Cardiac septum (tissue), 1 donor: ENCODE data around the gene TECRL. TPM values are rescaled to one million over a fixed set of nuclear protein-coding genes. Genes with fewer than 3 reads are reported as not detected.
A peak's percentile ranks its signal among the peaks of the same experiment; 100 is the strongest.

Source experiments
- DNase-seq: peaks from one replicate; pipeline ENCODE4 v3.0.0-alpha.2; 2020; ENCODE audit warnings: low spot score
- intact Hi-C: fragments of 100-400 bp; cut with DNase I; formaldehyde crosslinking; loops from one replicate; pipeline ENCODE4 v1.14.0; 2022
- long read RNA-seq: library from polyadenylated mRNA; unstranded; transcript quantifications from one replicate; pipeline ENCODE4 v2.0.0, GENCODE V29; 2021
- total RNA-seq: library from RNA; stranded (reverse); fragmentation: NEBNext Ultra II Directional; extraction: Animal tissue kit (Norgen Biotek cat#: 25700); gene quantifications from one replicate; pipeline ENCODE4 v1.2.1, GENCODE V29; 2021
- donor health status: DM: no; HTN: no; CAD: no.

Gene TECRL, protein sequence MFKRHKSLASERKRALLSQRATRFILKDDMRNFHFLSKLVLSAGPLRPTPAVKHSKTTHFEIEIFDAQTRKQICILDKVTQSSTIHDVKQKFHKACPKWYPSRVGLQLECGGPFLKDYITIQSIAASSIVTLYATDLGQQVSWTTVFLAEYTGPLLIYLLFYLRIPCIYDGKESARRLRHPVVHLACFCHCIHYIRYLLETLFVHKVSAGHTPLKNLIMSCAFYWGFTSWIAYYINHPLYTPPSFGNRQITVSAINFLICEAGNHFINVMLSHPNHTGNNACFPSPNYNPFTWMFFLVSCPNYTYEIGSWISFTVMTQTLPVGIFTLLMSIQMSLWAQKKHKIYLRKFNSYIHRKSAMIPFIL
- total RNA-seq: 1,093 TPM
- long read RNA-seq, transcript TECRL-202 (12 exons, 2,876 nt): minor isoform, 8 of 520 reads
- long read RNA-seq, transcript TECRL-201 (12 exons, 3,573 nt): major isoform, 277 of 520 reads
- long read RNA-seq, partial matches to known transcripts: 53 of 520 reads
- long read RNA-seq, other reads (novel, unspliced or antisense): 180 of 520 reads

DNA sequence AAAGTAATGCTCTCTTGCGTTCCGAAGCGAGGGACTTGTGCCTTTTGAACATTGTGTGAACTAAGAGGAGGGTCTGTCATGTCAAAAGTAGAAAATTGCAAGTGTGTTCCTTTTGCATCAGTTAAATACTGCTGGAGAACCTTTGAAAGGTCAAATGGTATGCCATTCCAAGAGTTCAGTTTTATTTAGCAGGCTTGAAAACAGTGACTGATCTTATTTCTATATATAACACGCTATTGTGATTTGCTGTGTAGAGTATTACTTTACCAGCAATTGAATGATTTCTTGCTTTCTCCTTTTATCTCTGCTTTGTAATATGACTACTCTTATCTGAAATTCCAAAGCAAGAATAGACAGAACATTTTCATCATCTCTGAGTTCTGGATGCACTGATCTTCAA lies at the start of gene TECRL:
TSS of gene TECRL (minus strand) at position 151 of the 400 bp plus-strand sequence. CDS start at position 52, 99 bp downstream.
- DNase-seq: no peak
- intact Hi-C loops: loop anchor here (2.0 to 5.0 kb wide), 2 partner anchors 76 to 123 kb away; no protein-coding TSS in a partner anchor

DNA sequence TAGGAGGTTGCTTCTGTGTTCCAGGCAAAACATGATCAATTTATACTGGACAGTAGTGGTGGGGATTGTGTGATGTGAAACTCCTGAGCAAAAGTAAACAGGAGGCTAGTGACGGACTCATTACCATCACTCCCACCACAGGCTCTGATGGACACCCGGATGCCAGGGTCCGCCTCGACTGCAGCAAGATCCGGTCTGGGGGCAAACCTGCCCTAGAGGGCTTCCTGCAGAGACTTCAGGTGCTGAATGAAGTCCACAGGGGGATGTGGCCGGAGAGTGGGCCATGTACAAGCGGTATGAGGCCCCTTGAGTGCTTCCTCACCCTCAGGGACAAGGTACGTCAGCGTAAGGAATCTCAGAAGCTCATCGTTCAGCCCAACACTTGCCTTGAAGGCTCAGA lies 23.4 kb upstream of the TECRL start:
- DNase-seq: no peak
- intact Hi-C loops: no loop called here

DNA sequence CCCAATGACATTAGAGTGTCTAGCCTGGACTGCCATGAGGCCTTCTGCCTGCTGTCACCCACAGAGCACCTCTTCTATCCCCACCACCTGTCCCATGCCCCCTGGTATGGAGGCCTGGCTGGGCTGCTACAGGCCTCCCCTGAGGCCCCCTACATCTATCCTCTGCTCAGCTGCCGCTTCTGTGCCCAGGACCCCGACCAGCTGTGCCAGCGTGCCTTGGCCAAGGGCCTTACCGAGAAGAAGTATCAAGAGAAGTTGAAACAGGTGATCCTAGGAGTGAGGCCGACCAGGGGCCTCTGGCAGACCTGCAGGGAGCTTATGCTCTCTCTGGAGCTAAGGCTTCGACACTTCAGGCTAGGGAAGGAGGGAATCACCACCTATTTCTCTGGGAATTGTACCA lies 21.7 kb upstream of the TECRL start:
- intact Hi-C loops: no loop called here
- DNase-seq: no peak

DNA sequence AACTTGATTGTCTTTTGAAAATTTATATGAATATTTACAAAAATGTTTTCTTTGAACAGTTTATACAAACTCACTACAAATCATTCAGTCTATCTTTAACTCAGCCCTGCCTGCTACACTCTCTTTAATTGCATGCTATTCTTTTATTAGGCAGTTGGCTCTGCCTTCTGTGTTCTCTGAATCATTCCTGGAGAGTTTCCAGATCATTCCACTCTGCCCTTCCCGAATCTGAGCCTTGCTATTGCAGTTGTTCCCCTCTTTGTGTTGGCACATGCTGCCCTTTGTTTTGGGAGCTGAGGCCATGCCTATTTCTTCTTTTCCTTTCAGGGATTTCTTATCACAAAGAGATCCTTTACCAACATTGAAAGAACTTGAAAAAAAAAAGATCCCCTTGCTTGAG lies 8.7 kb upstream of the TECRL start:
- intact Hi-C loops: loop anchor here (5.0 kb wide), 1 partner anchor 76 kb away; no protein-coding TSS in a partner anchor
- DNase-seq: no peak

DNA sequence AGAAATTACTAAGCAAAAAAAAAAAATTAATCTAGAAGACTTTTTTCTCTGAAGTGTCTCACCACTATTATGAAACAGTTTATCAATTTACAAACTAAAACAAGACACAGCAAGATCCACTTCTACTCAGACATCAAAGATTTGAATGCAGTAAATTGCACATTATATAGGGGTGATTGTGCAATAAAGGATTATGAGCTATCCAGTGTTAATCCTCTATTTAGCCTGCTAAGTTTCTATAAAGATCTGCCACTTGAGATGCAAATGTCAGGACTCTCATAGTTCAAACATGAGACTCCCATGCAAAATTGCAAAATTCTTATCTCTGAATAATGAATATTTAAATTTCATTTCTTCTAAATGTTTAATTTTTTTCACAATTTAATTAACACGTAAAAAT lies 2.2 kb downstream of the TECRL start:
- intact Hi-C loops: loop anchor here (5.0 kb wide), 1 partner anchor 125 kb away; no protein-coding TSS in a partner anchor
- no peak for DNase-seq

DNA sequence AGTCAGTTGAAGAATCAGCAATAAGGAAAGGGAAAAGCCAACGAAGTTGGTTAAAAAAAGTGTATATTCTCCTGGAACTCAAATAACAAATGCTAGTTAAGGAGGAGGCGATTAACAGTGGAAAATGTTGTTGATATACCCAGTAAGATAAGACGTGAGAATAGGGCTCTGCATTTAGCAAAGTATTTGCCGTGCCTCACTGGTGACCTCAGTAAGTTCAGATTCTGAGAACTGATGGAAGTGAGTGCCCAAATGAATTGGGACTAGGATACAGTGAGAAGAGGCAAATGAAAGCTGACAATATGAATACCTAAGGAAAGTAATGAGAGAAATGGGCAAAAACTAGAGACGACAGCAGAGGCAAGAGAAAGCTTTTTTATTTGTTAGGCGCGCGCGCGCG lies 3.5 kb downstream of the TECRL start:
- no peak for DNase-seq
- intact Hi-C loops: loop anchor here (5.0 kb wide), 1 partner anchor 127 kb away; no protein-coding TSS in a partner anchor

DNA sequence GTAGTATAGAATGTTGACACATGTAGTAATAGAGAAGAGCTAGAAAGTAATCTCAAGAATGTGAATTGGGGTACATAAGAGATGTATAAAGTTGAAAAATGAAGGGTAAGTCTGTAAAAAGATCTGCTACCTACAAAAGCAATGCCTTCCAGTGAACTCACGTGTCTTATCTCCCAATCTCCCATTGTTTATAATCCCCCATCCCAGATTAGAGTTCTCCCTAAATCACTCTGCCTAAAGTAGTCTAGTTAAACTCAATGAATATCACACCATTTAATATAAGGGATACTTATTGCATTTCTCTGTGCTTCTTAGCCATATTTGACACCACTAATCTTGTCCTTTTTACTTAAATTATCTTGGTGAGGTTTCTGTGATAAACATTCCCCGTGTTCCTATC lies 6.6 kb downstream of the TECRL start:
- intact Hi-C loops: no loop called here
- no peak for DNase-seq

DNA sequence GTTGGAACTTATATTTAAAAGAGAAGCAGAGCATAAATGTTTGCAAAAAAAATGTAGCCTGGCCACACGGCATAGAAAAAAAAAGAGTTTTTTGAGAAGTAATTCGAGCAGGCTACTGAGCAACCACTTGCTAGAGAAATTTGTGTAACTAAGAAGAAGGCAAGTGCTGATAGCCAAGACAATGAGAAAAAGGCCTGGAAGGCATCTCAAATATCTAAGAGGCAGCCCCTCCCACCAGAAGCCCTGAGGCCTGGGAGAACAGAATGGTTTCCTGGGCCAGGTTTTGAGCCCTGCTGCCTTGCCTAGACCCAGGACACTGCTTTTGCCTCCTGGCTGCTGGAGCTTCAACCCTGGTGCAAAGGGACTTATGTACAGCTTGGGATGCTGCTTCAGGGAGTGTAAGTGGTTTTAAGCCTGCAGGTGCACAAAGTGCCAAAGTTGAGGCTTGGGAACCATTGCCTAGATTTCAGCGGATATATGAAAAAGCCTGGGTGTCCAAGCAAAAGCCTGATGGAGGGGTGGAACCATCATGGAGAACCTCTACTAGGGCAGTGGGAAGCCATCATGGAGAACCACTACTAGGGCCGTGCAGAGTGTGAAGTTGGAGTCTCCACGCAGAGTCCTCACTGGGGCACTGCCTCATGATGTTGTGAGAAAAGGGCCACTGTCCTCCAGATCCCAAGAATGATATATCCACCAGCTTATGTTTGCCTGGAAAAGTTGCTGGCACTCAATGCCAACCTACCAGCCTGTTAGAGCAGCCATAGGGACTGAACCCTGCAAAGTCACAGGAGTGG lies 9.7 kb downstream of the TECRL start:
- no peak for DNase-seq
- intact Hi-C loops: no loop called here

DNA sequence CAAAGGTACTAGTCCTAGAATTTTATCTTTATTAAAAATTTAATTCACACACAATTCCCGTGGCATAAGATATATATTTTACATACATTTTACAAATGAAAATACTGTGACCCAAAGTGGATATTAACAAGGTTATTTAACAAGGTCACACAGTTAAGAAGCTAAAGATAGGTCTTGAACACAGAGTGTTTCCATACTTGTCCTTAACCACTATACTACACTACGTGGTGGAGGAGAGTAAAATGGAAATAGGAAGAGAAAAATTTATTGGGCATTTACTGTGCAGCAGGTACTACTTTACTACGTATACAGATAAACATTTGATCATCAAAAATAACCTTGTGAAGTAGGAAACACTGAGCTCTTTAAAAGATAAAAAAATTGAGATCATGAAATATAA lies 14.8 kb downstream of the TECRL start:
- no peak for DNase-seq
- intact Hi-C loops: no loop called here

DNA sequence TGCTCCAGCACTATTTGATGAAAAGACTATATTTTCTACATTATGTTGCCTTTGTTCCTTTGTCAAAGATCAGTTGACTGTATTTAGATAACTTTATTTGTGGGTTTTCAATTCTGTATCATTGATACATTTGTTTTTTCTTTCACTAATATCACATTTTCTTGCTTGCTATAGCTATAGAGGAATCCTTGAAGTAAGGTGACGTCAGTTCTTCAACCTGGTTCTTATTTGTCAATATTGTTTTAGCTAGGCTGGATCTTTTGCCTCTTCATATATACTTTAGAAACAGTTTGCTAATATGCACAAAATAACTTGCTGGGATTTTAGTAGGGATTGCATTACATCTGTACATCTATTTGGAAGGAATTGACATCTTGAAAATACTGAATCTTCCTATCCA lies 21.0 kb downstream of the TECRL start:
- intact Hi-C loops: no loop called here
- DNase-seq: no peak

DNA sequence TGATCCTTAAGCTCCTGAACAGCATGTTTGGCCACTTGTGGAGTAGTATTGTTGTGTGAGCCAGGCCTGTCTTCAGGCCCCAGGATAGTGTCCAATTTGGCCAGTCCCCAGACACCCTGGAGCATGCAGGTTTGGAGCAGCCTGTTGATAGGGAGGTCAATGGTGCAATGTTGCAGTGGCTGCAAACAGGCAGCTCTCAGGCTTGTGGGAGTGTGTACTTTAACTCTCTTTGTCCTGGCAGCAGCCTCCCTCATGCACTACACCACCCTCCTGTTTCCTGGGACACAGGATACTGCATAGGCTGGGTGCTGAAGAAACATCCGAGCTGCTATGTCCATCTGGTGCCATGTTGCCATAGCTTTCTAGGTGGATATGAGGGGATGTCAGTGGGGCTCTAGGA lies 24.0 kb downstream of the TECRL start:
- intact Hi-C loops: no loop called here
- no peak for DNase-seq

DNA sequence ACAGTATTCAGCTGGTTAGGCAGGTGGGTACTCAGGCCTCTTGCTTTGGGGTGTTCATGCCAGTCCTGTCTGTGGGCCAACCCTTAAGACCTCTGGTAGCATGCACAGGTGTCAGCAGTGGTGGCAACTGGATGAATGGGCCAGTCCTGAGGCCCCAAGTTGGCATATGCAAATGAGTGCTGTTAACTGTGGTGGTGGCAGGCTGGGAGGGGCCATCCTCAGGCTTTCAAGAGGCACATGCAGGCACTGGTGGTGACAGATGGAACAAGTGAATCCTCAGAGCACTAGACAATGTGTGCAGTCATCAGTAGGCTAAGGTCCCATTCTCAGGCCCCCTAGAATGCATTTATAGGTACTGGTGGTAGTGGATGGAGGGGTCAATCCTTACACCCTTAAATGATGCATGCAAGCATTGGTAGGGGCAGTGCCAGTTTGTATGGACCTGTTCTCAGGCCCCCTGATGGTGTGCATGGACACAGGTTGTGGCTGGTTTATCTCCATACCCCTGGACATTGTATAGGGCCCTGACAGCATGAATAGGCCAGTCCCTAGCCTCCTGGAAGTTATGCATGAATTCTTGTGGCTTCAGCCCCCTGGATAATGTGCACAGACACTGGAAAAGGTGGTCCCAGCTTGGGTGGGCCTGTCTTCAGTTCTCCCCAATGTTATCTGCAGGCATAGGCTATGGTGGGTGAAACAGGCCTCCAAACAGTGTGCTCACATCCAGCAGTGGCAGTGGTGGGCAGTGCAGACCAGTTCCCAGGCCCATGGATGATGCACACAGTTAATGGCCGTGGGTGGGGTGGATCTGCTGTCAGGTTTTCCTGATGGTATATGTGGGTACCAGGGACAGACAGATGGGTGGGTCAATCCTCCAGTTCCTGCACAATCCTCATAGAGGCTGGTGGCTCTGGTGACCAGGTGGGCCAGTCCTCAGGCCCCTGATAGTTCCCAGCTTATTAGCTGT lies 24.7 kb downstream of the TECRL start:
- no peak for DNase-seq
- intact Hi-C loops: no loop called here

DNA sequence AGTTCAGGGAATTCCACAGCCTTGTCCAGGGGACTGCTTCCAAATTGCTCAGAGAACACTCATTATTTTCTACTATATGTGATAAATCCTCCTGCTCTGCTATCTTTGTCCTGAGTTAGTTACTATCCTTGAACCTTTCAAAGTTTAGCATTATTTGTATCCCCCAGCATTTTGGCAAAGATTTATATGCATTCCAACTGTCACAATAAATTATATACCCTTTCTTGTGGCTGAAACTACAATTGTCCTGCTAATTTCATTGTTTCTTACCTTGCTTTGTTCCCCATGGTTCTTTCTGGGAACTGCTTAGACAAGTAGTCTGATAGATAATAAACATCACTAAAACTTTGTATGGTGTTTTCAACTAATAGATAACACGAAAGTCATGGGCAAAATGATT lies 40.5 kb downstream of the TECRL start:
- intact Hi-C loops: no loop called here

DNA sequence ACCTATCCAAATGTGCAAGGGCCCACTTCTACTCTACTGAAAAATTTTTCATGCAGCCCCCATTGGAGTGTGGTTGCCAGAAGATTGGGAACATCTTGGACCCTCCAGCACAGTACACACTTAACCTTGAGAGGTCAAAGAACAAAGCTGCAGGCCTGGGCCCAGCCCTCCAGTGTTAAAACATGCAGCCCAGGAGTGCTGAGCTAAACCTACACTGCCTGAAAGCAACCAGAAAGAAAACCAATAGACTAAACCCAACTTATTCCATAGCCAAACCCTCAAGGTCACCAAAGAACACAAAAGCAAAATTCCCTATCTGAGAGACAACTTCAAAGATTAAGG lies 47.9 kb downstream of the TECRL start:
- no peak for DNase-seq
- intact Hi-C loops: no loop called here

More for the DNA sequence above, 40.5 kb downstream of the TECRL start:
- no peak for DNase-seq

DNA sequence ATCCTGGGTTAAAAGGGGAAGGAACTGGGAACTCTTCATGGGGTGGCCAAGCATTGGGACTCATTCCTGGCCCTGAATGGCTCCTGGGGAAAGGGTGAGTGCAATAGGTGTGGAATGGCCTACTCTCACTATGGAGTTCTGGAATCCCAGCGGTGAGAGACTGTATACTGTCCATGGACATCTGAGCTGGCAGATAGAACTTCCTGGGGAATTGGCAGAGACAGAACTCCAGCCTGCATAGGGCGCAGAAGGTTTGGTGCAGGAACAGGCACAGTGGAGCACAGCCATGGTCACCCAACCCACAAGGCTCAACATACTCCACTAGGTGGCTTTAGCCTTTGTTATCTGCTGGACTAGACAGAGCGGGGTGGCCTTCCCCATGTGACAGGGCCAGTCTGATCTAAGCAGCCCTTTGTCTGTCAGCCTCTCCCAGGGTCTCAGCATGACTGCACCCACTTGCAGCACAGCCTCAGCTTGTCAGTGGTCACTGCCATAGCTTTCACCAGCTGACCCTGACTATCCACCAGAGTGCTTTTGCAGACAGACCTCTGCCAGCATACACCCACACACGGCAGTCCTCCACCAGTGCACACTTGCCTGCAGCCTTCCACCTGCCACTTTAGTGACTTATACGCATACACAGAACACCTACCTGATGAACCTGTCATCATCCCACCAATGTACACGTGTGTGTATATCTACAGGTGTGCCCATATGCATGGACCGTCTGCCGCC lies 48.4 kb downstream of the TECRL start:
- intact Hi-C loops: no loop called here
- no peak for DNase-seq

DNA sequence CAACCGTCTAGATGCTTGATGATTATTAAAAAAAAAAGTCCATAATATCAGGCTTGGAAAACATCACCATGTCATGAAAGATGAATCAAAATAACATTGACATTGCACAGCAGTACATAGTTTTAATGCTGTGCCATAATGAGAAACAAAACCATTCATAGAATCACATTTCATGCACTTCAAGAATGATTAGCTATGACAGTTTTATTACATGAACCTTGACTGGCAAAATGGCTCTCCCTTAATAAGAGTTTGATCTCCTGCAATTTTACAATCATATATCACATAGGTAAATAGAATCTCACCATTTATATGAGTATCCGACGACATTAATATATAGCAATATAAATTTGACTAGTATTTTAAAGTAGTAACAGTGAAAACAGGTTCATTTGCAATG lies 49.8 kb downstream of the TECRL start:
- intact Hi-C loops: no loop called here
- no peak for DNase-seq

DNA sequence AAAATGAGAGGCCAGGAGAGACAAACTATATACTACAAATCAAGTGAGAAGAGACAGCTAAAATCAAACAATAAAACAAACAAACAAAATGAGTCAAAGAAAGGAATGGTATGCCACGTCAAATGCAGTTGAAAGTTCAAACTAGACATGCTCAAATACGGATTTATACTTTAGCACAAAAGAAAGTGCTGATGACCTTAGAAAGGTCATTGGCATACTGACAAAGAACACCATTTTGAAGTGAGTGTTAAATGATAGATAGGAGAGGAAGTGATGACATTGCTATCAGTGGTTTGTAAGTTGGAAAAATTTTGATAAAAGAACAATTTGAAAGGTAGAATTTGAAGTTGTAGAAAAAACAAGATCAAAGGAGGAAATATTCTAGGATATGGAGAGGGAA lies 55.3 kb downstream of the TECRL start:
- intact Hi-C loops: no loop called here
- no peak for DNase-seq

DNA sequence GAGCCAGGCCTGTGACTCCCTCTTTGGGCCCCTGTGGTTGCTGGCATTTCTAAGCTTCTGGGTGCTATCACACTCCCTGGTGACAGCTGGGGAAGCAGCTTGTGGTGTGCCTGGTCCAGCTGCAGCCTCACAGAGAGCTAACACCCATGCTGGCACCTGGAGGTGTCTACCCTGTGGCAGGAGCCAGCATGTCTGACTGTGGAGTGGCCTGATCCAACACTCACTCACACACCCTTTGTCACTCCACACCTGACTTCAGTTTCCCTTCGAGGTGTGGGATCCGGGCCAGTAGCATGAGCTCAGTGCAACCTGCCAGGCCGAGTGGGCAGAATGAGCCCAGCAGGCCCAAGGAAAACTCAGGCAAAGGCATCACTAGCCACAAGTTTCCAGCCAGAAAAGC lies 67.5 kb downstream of the TECRL start:
- intact Hi-C loops: loop anchor here (2.0 to 5.0 kb wide), 2 partner anchors 15 to 76 kb away; no protein-coding TSS in a partner anchor
- DNase-seq: peak; percentile 84
